ENCODE data around the gene C22orf23.

The C22orf23 gene

DNA sequence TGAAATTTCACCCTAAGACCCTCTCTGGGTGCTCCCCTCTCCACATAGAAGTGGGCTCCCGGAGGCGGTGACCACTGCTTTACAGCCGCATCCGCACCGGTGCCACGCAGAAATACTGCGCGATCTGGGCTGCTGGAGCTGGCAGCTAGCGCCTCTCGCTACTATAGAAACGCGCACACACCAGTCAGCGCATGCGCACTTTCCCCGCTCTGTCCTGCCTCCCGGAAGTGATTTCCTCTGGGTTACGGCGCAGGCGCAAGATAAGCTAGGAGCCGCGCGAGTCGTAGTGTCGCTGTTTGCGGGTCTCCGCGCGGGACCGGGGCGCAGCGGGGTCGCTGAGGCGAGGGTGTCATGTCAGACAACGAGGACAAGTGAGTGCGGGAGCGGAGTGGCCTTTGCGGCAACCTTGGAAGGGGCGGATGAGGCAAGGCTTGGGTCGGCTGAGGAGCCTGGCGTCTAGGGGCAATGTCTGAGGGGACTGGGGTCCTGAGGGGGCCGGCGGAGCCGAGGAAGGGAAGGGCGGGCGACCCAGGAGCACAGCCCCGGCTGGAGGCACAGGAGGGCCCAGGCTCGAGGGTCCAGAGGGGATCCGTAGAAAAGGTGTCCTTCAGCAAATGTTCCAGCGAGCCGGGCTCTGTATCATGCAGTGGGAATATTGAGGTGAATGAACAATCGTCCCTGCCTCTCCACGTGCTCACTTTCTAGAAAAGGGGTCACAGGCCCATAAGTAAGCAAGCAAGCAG, at the start of gene C22orf23, which contains the start of gene POLR2F:
Gene C22orf23, minus strand, starts transcription at position 165 of the 743 bp plus-strand sequence. CDS start 452 bp downstream, outside the sequence.
Gene POLR2F, plus strand, starts transcription at position 263 of the 743 bp plus-strand sequence. Its CDS starts 89 bp downstream, at position 352.
- DNase-seq (ENCODE audit: extremely low spot score, insufficient read length, low read depth), result peak; percentile 100
- peak; percentile 97 for FAIRE-seq

DNA sequence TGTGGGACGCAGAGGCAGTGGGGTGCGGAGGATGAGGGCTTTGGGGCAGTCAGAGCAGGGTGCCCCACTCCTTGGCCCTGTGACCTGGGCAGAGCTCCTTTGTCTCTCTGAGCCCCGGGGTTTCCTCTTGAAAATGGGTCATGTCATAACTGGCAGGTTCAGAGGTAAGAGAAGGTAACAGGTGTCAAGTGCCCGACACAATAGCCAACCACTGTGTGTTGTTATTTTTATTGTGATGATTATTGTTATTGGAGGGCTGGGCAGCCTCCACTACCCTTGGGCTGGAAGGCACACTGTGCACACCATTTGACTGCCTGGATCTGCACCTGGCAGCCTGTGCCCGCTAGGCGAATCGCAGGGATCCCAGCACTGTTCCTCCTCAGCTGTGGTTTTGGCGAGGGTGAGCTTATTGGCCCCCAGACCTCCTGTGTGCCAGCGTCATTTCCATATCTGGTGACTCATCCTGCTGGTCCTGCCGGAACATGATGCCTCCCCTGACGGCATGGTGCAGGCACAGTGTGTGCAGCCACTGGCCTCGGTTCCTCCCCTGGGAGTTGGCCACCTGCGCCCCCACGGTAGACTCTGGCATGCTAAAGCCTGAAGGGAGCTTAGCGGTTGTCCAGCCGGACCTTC, 46.4 kb upstream of the C22orf23 start:
- DNase-seq (ENCODE audit: extremely low spot score, insufficient read length, low read depth) (no peak), FAIRE-seq (no peak)

DNA sequence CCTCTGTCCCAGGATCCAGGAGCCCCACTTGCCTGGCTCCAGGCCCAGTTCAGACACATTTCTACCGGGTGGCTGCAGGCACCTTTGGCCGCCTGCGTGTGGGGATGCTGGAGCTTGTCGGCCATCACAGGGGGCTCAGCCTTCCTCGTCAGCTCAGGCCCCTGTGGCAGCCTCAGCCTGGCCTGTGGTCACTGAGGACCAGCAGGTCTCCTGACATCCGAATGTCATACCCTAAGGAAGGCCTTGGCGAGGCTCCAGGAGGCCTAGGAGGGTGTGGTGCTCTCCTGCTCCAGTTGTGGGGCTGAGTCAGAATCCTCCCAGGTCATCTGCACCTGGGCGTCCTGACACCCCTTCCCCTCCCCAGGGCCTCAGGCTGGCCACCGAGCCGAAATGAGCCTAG, 45.8 kb upstream of the C22orf23 start:
- FAIRE-seq (no peak), DNase-seq (ENCODE audit: extremely low spot score, insufficient read length, low read depth) (no peak)

DNA sequence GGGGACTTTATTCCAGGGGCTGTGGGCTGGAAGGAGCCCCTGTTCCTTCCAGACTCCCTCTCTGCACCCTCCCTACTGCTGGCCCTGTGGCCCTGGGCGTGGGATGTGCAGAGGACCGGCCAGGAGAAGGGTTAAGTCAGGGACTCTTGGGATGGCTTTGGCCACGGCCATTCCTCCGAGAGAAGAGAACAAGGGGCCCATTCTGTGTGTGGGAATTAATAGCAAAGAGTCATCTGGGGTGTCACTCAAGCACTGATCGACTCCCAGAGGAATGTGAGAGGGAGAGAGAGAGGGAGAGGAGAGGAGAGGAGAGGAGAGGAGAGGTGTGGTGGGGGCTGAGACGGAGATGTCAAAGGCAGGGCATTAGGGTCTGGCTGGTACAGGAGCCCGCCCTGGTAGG, 45.1 kb upstream of the C22orf23 start:
- DNase-seq (ENCODE audit: extremely low spot score, insufficient read length, low read depth) (no peak), FAIRE-seq (no peak)

DNA sequence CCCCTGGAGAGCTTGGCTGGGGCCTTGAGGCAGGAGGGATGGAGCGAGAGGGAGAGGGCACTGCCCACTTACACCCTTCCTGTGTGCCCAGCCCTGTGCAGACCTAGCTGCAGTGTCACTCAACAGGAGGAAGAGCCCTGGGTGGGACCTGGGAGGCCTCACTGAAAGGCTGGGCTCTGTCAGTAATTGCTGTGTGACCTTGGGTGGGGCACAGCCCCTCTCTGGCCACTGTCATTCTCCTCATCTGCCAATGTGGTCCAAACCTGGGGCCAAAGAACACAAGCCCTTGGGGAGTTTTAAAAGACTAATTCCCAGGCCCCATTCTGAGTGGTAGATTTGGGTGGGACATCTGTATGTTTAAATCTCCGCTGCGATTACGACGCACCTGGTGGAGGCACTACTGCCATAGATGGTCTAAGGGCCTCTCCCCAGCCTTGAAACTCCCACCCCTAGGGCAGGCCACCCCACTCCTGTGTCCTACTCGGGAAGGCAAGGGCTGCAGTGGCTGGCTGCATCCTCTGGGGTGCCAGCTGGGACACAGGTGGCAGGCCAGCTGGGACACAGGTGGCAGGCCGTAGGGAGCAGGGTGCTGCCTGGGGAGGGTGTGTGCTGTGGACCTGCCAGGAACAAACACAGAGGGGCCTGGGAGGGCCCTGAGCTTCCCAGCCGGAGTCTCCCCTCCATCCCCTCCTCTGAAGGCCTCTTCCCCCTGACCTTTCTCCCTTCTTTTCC, 43.3 kb upstream of the C22orf23 start:
- FAIRE-seq (no peak), DNase-seq (ENCODE audit: extremely low spot score, insufficient read length, low read depth) (no peak)

DNA sequence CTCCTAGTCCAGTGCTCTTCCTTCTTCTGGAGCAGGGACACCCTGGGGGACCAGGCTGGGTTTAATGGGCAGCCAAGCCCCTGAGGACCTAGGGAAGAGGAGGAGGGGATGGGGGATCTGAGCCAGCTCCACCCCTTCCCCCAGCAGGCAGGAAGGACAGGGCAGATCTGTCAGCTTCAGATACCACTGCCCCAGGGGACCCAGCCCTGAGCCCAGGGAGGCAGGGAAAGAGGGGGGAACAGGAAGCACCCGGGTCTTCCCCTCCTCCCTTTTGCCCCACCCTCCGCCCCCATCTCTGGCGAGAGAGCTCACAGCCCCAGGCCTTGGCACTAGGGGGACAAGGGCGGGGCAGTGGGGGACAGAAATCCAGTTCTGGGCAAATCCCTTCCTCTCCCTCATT, 42.7 kb upstream of the C22orf23 start:
- FAIRE-seq, result no peak
- no peak for DNase-seq (ENCODE audit: extremely low spot score, insufficient read length, low read depth)

DNA sequence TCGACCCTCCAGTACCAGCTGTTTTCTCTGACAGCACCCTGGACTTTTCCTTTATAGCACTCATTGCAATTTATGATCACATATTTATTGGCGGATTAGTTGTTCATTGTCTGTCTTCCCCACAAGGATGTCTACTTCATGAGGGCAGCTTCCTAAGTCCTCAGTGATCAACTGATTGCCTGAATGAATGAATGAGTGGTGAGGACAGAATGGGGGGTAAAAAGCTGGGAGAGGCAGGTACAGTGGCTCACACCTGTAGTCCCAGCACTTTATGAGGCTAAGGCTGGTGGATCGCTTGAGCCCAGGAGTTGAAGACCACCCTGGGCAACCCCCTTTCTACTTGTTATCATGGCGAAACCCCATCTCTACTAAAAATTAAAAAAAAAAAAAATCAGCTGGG, 42.1 kb upstream of the C22orf23 start:
- FAIRE-seq (no peak), DNase-seq (ENCODE audit: extremely low spot score, insufficient read length, low read depth) (no peak)

DNA sequence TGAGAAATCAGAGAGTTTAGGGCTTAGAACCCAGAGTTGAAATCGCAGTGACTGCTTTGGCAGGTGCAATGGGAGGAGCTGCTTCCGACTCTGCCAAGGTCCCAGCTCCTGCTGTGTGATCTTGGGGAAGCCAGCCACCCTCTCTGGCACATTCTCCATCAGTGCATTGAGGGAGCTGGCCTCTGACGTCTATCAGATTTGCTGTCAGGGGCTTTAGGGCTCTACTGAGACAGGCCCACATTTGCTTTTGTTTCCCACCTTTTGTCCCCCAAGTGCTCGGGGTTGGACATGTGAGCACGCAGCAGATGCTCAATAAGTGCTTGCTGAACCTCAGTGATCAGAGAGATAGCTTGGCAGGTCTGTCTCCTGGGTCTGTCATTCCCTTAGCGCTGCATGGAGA, 41.6 kb upstream of the C22orf23 start:
- no peak for DNase-seq (ENCODE audit: extremely low spot score, insufficient read length, low read depth)
- no peak for FAIRE-seq

DNA sequence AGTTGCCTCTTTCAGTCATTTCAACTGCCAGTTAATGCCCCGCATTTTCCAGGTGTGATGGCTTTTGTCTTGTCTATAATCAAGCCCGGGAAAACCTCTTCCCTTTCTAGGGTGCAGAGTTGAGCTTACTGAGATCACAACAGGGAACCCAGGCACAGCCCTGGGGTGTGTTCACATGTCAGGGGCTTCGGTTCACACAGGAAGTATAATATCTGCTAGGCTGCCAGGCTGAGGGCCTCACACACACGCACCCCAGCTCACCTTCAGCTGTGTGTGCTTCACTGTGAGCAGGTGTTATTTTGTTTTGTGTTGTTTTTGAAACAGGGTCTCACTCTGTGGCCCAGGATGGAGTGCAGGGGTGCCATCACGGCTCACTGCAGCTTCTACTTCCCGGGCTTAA, 40.6 kb upstream of the C22orf23 start:
- DNase-seq (ENCODE audit: extremely low spot score, insufficient read length, low read depth), result no peak
- FAIRE-seq, result peak; percentile 21

DNA sequence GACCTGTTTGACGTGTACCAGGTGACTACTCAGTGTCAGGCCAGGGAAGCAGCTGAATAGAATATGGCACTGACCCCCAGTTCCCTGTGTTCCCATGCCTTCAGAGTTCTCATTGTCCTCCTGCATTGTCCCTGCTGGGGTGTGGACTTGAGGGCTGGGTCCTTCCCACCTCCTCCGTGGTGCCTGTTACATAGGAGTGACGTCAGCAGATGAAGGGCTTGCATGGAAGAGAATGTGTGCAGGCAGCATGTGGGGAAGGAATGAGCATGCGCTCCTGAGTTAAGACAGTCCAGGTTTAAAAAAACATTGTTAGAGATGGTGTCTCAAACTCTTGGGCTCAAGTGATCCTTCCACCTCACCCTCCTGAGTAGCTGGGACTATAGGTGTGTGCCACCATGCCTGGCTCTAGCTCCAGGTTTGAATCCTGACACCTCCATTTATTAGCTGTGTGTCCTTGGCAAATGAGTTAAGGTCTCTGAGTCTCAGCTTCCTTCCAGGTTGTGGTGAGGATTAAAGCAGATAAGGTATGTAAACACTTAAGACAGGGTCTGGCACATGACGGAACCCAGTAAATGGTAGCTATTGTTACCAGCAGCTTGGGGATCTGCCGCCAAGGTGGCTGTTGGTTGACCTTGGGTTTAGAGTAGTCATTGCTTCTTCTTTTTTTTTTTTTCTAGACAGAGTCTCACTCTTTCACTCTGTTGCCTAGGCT, 38.5 kb upstream of the C22orf23 start:
- DNase-seq (ENCODE audit: extremely low spot score, insufficient read length, low read depth) (no peak), FAIRE-seq (no peak)

DNA sequence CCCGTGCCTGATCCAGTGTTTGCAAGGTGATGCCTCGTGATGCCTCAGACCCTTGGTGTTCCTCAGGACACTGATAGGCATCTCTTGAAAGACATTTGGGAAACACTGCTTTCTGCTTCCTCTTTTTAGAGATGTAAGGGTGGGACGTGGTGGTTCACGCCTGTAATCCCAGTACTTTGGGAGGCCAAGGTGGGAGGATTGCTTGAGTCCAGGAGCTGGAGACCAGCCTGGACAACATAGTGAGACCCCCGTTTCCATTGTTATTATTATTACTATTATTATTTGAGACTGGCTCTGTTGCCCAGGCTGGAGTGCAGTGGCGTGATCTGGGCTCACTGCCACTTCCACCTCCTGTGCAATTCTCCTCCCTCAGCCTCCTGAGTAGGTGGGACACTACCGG, 37.5 kb upstream of the C22orf23 start:
- FAIRE-seq (no peak), DNase-seq (ENCODE audit: extremely low spot score, insufficient read length, low read depth) (no peak)

DNA sequence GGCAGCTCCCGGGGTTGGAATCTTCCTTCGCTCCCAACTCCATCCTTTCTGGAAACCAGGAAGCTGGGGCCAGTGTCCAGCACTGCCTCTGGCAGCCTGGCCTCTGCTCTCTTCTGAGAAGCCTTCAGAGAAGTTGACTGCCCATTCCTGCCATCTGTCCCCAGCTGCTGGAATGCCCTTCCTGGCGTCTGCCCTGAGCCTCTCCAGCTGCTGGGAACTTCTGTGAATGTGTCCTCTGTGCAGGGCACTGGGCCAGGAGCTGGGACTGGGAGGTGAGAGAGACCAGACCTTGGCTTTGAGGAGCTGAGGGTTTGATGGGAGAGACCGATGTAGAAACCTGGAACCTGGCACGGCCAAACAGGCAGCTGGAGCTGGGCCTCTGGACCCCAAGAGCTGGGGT, 36.9 kb upstream of the C22orf23 start:
- FAIRE-seq, result no peak
- DNase-seq (ENCODE audit: extremely low spot score, insufficient read length, low read depth), result no peak

DNA sequence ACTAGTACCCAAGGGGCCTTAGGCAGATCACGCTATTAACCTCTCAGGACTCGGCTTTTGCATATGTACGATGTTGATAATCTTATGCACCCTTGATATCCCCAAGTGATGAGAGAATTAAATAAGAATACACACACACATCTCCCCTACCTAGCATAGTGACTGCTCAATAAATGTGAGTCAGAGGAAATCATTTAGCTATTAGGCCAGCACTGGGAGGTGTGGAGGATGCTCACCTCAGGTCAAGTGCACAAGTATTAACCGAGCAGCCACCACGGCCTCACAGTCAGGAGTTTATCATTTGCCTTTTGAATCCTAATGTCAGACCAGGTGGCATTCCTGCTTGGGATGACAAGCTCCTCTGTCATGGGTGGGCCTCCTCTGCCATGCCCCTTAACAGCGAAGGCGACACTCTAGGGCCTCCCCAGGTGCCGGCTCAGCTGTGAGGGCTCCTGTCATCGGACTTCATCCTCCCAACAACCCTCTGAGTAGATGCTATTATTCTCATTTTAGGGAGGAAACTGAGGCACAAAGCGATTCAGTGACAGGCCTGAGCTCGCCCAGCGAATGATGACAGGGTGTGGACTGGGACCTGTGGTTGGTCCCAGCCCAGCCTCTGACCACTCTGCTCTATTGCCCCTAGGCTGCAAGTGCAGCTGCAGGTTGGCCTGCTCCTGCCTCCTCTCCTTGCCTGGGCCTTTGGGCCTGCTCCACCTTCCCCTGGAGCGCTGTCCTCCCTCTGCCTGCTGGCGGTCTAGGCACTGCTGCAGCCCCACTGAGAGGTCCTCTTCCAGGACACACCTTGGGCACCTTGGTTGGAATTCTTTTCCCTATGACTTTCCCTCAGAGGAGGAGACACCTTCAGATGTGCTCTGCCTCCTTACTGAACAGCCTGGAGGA, 36.0 kb upstream of the C22orf23 start:
- DNase-seq (ENCODE audit: extremely low spot score, insufficient read length, low read depth), result no peak
- no peak for FAIRE-seq

DNA sequence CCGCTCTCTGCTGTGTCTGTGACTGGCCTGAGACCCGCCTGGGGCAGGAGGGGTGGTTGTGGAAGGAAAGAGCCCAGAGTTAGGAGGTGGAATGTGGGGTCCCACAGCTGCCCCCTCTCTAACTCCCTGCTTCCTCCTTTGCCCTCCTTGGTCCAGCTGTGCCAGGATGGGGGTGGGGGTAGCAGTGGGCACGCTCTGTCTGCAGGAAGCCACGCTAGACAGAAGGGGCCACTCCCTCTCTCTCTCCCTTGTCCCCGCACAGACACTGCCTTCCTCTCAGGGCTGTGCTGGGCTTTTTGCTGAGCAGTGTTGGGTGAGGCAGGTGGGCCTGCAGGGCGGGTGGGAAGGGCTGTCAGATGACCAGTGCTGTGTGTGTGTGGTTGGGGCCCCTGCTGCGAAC, 33.0 kb upstream of the C22orf23 start:
- FAIRE-seq, result no peak
- DNase-seq (ENCODE audit: extremely low spot score, insufficient read length, low read depth), result no peak

DNA sequence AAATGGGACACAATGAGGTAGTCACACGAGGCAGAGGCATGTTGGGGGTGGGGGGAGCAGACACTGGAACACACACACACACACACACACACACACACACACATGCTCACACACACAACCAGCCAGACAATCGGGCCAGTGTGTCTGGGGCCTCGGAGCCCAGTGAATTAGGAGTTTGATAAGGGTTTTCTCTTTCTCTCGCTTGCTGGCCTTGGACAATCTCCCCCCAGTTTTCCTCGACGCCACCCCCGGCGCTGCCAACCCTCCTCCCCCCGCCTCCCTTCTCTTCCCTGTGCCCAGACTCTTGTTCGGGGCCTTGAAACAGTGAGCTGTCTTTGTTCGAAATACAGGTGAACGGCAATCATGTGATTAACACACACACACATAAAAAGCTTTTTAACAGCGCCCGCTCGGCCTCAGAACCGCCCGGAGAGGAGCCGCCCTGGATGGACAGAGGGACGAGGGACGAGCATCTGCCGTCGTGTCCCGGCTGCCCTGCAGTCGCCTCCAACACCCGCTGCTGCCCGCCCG, 32.4 kb upstream of the C22orf23 start:
- no peak for DNase-seq (ENCODE audit: extremely low spot score, insufficient read length, low read depth)
- FAIRE-seq, result no peak

DNA sequence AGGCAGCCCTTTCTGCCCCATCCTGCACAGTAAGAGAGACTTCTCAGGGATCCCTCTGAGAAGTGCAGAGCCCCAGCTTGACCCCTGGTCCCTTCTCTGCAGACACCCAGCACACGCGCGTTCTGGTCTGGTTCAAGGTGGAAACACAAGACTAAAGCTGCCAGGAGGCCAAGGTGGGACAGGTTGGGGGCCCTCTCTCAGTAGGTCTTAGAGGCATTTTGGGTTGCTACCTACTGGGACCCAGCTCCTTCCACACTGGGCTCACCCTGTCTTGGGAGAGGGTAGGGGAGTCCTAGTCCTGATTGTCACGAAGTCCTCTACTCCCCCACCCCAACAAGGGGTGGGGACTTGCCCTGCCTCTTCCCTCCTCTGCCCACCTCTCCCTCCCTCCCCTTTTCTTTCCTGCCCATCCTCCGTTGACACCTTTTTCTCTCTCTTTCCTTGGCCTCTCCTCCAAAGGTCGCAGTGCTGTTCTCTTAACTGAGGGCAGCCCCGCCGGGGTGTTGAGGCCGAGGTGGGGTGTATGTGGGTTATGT, 31.7 kb upstream of the C22orf23 start:
- DNase-seq (ENCODE audit: extremely low spot score, insufficient read length, low read depth), result no peak
- FAIRE-seq, result no peak

DNA sequence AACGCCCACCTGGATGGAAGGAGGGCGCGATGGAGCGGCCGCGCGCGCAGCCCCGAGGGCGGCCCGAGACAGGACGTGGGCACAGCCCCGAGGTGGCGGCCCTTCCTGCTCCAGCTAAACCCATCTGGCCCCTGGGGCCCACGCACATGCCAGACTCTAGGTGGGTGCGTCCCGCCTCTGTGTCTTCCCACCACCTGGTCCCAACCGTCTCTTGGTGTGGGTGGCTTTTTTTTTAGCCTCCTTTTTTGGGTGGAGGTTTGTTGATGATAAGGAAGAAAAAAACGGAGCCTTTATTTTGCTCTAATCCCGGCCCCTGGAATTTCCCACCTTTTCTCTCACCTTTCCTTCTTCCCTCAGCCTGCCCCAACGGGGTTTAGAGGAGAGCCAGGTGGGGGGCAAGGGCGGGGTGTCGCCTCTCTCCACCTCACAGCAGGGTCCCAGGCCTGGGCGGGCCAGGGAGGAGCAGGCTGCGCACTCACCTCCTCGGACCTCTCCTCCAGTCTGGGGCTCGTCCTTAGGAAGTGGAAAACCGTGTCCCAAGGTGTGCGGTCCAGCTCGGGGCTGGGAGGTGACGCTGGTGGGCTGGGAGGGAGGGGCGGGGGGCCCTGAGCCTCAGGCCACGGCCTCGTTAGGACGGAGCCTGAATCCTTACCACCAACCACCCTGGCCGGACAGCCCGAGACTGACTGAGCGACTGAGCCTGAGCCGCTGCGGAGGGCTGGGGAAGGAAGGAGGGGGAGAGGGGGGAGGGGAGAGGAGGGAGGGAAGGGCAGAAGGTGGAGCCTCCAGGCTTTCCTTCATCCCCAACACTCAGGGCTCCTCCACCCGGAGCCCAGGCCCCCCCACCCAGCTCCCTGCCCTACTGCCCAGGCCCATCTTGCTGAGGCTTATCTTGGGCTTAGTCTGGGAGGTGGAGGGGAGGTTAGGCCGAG, 30.7 kb upstream of the C22orf23 start, which contains the start of gene SOX10:
Gene SOX10, minus strand, starts transcription at position 696 of the 932 bp plus-strand sequence. CDS start 771 bp downstream, outside the sequence.
- no peak for FAIRE-seq

More for the DNA sequence above, 30.7 kb upstream of the C22orf23 start, which contains the start of gene SOX10:
- no peak for DNase-seq (ENCODE audit: extremely low spot score, insufficient read length, low read depth)

All from GM18507 (cell line).